ENCODE results near the gene EMILIN3.

Gene EMILIN3

DNA sequence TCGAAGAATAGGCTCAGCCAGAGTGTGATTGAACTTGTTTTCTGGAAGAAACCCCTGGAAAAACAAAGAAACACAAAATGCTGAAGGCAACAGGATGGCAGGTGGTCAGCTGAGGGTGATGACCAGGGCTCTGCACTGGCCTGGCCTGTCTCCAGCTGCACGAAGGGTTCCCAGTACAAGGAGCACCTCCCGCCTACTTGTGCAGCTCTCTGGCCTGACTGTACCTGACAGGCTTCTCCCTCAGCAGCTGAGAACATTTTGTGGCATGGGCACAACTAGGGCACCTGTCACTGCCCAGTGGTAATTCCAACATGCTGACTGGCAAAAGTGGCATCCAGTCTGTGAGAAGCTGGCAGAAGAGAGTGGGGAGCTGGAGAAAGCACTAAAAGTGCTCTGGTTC lies 38.8 kb upstream of the EMILIN3 start:
- Histone ChIP-seq H3K27me3 (no peaks in the 10 kb centered on the region), H3K9me3 (no peaks in the 10 kb centered on the region), H3K27ac (no peak overlapping the region), H3K4me3 (ENCODE audit: low read depth in 1 of 2, low read length in 1 of 2) (no peak overlapping the region), H3K4me1 (ENCODE audit: control insufficient read depth in 1 of 2, insufficient read depth in 1 of 2, low read depth in 1 of 2, low read length in 1 of 2) (peaks cover 0 to 3% of the 10 kb centered on the region in 2 experiments), H3K36me3 (peaks cover 51% of the 10 kb centered on the region)
- TF ChIP-seq, protein P1, sequence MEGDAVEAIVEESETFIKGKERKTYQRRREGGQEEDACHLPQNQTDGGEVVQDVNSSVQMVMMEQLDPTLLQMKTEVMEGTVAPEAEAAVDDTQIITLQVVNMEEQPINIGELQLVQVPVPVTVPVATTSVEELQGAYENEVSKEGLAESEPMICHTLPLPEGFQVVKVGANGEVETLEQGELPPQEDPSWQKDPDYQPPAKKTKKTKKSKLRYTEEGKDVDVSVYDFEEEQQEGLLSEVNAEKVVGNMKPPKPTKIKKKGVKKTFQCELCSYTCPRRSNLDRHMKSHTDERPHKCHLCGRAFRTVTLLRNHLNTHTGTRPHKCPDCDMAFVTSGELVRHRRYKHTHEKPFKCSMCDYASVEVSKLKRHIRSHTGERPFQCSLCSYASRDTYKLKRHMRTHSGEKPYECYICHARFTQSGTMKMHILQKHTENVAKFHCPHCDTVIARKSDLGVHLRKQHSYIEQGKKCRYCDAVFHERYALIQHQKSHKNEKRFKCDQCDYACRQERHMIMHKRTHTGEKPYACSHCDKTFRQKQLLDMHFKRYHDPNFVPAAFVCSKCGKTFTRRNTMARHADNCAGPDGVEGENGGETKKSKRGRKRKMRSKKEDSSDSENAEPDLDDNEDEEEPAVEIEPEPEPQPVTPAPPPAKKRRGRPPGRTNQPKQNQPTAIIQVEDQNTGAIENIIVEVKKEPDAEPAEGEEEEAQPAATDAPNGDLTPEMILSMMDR (IDR thresholded peaks at IDR 0.05): no peak

DNA sequence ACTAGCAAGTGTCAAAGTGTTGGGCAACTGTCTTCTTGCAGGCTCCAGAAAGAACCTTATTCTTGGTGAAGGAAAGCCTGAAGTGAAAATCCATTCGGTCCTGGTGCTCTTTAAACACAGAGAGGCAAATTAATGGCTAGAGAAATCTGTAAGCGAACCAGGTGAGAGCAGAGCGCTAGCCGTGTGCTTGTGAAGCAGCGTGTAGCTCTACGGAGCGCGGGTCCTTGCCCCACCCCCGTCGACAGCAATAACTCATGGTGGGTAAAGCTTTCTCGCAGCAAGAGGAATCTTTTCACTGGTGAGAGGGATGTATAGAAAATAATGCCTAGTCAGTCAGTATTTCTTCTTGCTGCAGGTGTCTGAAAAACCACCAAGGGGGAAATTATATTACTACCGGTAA lies 37.0 kb upstream of the EMILIN3 start:
- no peaks in the 10 kb centered on the region for H3K9me3 ChIP-seq
- TF ChIP-seq, protein P1 (IDR thresholded peaks at IDR 0.05): no peak
- H3K4me1 ChIP-seq (ENCODE audit: control insufficient read depth in 1 of 2, insufficient read depth in 1 of 2, low read depth in 1 of 2, low read length in 1 of 2): peaks cover 0 to 3% of the 10 kb centered on the region in 2 experiments

DNA sequence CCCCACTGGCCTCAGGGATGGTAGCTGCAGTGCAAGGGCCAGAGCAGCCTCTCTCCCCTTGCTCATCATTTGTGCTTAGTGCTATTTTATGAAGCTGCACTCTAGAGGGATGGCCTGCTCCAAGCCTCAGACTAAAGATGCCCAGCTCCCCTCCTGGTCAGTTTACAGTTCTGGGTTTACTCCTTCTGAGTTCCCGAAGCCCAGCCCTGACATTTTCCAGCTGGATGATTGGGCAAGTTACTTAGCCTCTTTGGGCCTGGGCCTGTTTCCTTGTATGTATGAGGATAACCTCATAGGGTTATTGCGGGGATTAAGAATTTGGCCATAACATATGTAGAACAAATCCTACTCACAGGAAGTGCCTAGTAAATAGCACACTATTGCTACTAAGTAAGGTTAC lies 31.8 kb upstream of the EMILIN3 start:
- TF ChIP-seq, protein P1 (IDR thresholded peaks at IDR 0.05): no peak
- H3K27ac ChIP-seq: no peak overlapping the region
- no peaks in the 10 kb centered on the region for H3K36me3 ChIP-seq
- H3K27me3 ChIP-seq: peaks cover 21% of the 10 kb centered on the region
- no peaks in the 10 kb centered on the region for H3K9me3 ChIP-seq
- no peak overlapping the region for H3K4me3 ChIP-seq (ENCODE audit: low read depth in 1 of 2, low read length in 1 of 2)
- H3K4me1 ChIP-seq (ENCODE audit: control insufficient read depth in 1 of 2, insufficient read depth in 1 of 2, low read depth in 1 of 2, low read length in 1 of 2): no peaks in the 10 kb centered on the region

More for the DNA sequence above, 37.0 kb upstream of the EMILIN3 start:
- H3K27ac ChIP-seq: no peak overlapping the region
- H3K27me3 ChIP-seq: no peaks in the 10 kb centered on the region
- H3K36me3 ChIP-seq: peaks cover 34% of the 10 kb centered on the region
- H3K4me3 ChIP-seq (ENCODE audit: low read depth in 1 of 2, low read length in 1 of 2): no peak overlapping the region

DNA sequence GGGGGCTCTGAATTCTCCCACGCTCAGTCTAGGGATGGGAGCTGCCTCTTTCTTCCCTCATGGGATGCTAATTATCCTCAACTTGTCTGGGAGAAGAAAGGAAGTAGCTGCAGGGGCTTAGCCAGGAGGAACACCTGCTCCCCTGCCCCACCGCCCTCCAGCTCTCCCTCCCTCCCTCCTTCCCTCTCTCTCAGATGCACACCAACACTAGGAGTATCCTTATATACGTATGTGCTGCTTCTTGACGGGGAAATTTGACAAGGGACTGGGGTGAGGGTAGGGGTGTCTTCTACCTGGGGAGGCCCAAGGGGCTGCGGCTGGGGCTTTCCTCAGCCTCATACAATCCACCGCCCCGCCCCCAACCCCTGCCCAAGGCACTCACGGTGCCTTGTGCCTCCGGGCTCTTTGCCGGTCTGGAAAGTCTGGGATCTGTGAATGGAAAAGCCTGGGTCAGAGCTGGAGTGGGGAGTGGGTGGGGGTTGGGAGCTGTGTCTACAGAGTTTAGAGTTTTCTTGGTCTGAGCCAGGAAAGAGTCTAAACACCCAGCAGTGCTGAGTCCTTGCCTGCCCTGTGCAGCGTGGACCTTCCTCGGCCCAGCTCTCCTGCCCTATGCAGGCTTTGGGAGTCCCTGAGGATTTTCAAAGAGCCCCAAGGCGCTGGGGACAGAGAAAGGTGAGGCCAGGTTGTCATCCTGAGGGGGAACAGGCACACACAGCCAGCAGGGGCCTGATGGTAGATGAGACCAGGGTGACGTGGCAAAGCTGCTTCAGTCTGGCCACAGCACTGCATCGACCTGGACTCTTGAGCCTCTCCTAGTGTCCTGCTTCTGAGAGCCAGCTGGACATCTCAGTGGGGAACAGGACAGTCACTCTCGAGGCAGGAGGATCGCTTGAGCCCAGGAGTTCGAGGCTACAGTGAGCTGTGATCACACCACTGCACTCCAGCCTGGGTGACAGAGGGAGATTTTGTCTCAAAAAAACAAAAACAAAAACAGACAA lies 29.3 kb upstream of the EMILIN3 start:
- no peaks in the 10 kb centered on the region for H3K36me3 ChIP-seq
- TF ChIP-seq, protein P1 (IDR thresholded peaks at IDR 0.05): no peak
- no peak overlapping the region for H3K4me3 ChIP-seq (ENCODE audit: low read depth in 1 of 2, low read length in 1 of 2)
- peaks cover 33% of the 10 kb centered on the region for H3K27me3 ChIP-seq
- H3K4me1 ChIP-seq (ENCODE audit: control insufficient read depth in 1 of 2, insufficient read depth in 1 of 2, low read depth in 1 of 2, low read length in 1 of 2): no peaks in the 10 kb centered on the region
- no peak overlapping the region for H3K27ac ChIP-seq
- no peaks in the 10 kb centered on the region for H3K9me3 ChIP-seq

DNA sequence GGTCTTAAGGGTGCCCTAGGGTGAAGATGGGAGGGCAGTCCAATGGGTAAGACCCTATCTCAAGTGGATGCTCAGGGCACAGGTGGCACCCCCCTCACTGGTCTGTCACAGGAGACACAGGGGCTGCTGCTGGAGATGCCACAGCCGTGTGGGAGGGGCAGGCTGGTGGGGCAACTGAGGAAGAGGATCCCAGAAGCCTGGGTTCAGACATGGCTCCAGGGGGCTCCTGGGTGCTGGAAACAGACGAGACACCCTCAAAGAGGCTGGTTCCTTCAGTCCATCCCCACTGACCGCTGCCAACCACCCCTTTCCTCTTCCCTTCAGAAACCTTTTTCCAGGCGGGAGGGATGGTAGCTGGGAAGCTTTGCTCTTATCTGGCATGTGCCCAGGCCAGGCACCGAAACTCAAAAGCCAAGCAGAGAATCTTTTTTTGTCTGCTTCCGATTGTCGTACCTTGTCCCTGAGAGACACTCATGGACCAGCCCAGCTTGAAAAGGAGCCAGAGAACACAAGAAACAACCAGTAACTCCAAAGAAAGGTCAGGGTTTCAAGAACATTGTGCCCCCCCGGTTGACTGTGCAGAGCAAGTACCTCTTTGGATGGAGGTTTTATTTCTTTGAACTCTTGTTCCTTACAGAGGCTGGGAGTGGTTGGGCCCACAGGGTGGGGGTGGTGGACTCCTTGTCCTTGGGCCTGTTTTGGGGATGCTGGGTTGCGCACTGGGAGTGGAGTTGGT lies 28.5 kb upstream of the EMILIN3 start:
- Histone ChIP-seq H3K4me1 (ENCODE audit: control insufficient read depth in 1 of 2, insufficient read depth in 1 of 2, low read depth in 1 of 2, low read length in 1 of 2) (no peaks in the 10 kb centered on the region), H3K27me3 (peaks cover 37% of the 10 kb centered on the region), H3K27ac (no peak overlapping the region), H3K9me3 (no peaks in the 10 kb centered on the region), H3K4me3 (ENCODE audit: low read depth in 1 of 2, low read length in 1 of 2) (no peak overlapping the region), H3K36me3 (no peaks in the 10 kb centered on the region)
- TF ChIP-seq, protein P1 (IDR thresholded peaks at IDR 0.05): no peak

All from neutrophil (primary cell).